Right cardiac atrium (tissue), 5 donors: ENCODE measurements around the gene ULK2. TPM values are rescaled to one million over a fixed set of nuclear protein-coding genes. Genes with fewer than 3 reads are reported as not detected.

Experiments
- ATAC-seq, 2 donors: fragments of 200-7000 bp; cut with Tn5 transposase; one replicate each; pipeline versions ENCODE4 v1.8.0 to v1.9.1; 2020; ENCODE audit warnings: moderate library complexity in 2 of 2, mild to moderate bottlenecking in 1 of 2
- DNase-seq, 3 donors: peaks; one replicate each; pipeline ENCODE4 v3.0.0-alpha.2; 2020
- H3K27ac ChIP-seq: one replicate; pipeline ENCODE4 v1.5.1; 2013; ENCODE audit warnings: mild to moderate bottlenecking, low read length, control low read depth, moderate library complexity
- H3K27me3 ChIP-seq: one replicate; pipeline ENCODE4 v1.6.1; 2013; ENCODE audit not compliant: control insufficient read depth, insufficient read depth
- H3K4me1 ChIP-seq: one replicate; pipeline ENCODE4 v1.6.1; 2013; ENCODE audit warnings: low read length; ENCODE audit not compliant: control insufficient read depth, insufficient read depth
- H3K4me3 ChIP-seq: one replicate; pipeline ENCODE4 v1.5.1; 2013; ENCODE audit warnings: low read length, control low read depth
- H3K9me3 ChIP-seq: one replicate; pipeline ENCODE4 v1.6.1; 2013; ENCODE audit warnings: low read length; ENCODE audit not compliant: control insufficient read depth
- WGBS: extraction: QIAGEN DNeasy Blood & Tissue Kit; methylation state at CpG from one replicate; pipeline ENCODE4 v1.1.7; 2013; 5-methylcytosine and 5-hydroxymethylcytosine counted together
- intact Hi-C, 4 donors: fragments of 100-400 bp; cut with DNase I; formaldehyde crosslinking; loops; one replicate each; pipeline versions ENCODE4 v1.11.0 to v1.14.0; 2022 to 2023
- polyA plus RNA-seq: library from polyadenylated mRNA; stranded (reverse); fragments of 200-250 nt; gene quantifications from one replicate; pipeline ENCODE4 v1.2.3, GENCODE V29; 2013
- total RNA-seq, 4 donors: library from RNA; stranded (reverse); fragmentation: NEBNext Ultra II Directional; extraction: Animal tissue kit (Norgen Biotek cat#: 25700); gene quantifications; one replicate each; pipeline ENCODE4 v1.2.1, GENCODE V29; 2021
- donor health status: healthy with polysubstance abuse.
- donor health status: DM: no; HTN: yes; CAD: no.
- donor health status: DM: no; HTN: no; CAD: no.
- donor health status: DM: no; HTN: yes; CAD: no; lungs with severe emphysema.
- donor health status: DM: yes; HTN: yes; CAD: no.

The ULK2 gene
- total and polyA plus RNA-seq, 5 donors = 5.8 to 16.9 (median 15.1) TPM

DNA sequence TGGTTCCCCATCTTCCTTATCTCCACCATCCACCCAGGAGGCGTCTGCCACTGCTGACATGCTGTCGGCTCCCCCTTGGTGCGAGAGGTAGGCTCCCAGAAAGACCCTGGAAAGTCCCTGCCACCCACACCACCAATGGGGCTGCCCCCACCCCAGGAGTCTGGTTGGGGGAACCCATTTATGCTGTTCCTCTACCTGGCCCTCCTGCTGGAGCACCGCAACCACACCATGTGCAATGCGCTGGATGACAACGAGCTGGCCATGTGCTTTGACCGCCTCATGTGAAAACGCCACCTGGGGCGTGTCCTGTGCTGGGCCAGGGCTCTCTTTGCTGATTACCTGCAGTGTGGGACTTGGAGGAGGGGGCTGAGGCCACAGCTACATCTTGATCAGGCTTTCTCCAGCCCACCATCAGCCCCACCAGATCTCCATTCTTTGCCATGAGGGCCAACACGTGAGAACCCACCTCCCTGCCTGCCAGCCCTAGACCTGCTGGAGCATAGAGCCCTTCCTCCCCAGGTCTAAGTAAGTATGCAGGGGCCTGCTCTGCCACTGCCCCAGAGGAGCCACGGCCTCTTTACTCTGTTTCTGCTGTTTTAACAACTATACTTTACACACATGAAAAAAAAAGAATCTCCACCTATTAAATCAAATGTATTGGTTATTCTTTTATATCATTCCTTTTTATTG is 111.8 kb downstream of the ULK2 start:
- DNase-seq (no peak), ATAC-seq (no peak)
- no peaks in the 10 kb centered on the region for H3K9me3 ChIP-seq

GRCh38 chr17:19755392-19755791 is 112.3 kb downstream of the ULK2 start:
- WGBS = 81% methylated on average over 6 of the region's 6 CpGs
- no peaks in the 10 kb centered on the region for H3K9me3 ChIP-seq
- no peak for ATAC-seq
- no peak overlapping the region for H3K27ac ChIP-seq
- H3K27me3 ChIP-seq = no peaks in the 10 kb centered on the region
- H3K4me3 ChIP-seq = no peak overlapping the region
- no peaks in the 10 kb centered on the region for H3K4me1 ChIP-seq
- no peak for DNase-seq
- intact Hi-C loops = no loop called here

More for the DNA sequence above, 111.8 kb downstream of the ULK2 start:
- H3K27ac ChIP-seq = no peak overlapping the region
- 92% methylated on average over 11 of the region's 11 CpGs for WGBS
- no peak overlapping the region for H3K4me3 ChIP-seq
- no peaks in the 10 kb centered on the region for H3K27me3 ChIP-seq
- intact Hi-C loops = no loop called here
- no peaks in the 10 kb centered on the region for H3K4me1 ChIP-seq

- no peaks in the 10 kb centered on the region for H3K4me1 ChIP-seq
- ATAC-seq (no peak), DNase-seq (peak in 1 of 3 donors; percentile 60)
- intact Hi-C loops = no loop called here
- WGBS = 82% methylated on average over 12 of the region's 12 CpGs
- H3K27me3 ChIP-seq = no peaks in the 10 kb centered on the region
- H3K9me3 ChIP-seq = no peaks in the 10 kb centered on the region
- no peak overlapping the region for H3K27ac ChIP-seq
- no peak overlapping the region for H3K4me3 ChIP-seq
Measured at GRCh38 chr17:19753661-19754463, 113.9 kb downstream of the ULK2 start.

DNA sequence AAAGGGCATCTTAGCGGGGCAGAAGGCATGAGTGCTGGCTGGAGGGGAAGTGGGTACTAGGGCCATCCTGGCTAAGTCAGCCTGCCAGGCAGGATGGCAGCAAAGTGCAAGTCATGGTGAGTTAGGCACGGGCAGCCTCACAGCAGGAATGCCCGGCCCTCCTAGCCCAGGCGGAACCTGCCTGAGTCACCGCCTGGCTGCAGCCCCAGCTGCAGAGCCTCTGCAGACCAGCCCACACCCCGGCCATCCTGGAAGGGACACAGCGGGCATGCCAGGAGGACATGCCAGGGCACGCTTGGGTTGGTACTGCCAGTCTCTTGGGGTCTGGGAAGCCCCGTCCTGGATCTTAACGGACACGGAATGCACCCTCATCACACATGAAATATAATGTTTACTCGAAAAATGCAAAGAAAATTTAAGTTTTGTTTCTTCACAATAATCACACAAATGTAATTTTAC is 114.7 kb downstream of the ULK2 start:
- Histone ChIP-seq H3K27me3 (no peaks in the 10 kb centered on the region), H3K9me3 (no peaks in the 10 kb centered on the region), H3K4me3 (no peak overlapping the region), H3K27ac (peak overlapping the region; percentile 25), H3K4me1 (no peaks in the 10 kb centered on the region)
- 68% methylated on average over 12 of the region's 12 CpGs for WGBS
- ATAC-seq (peak; percentile 69 to 78), DNase-seq (peak in 2 of 3 donors; percentile 61 to 63)
- intact Hi-C loops = no loop called here

- DNase-seq = peak in 1 of 3 donors; percentile 10
- intact Hi-C loops = no loop called here
- WGBS = 87% methylated on average over 15 of the region's 15 CpGs
- Histone ChIP-seq H3K9me3 (no peaks in the 10 kb centered on the region), H3K27ac (peak overlapping the region; percentile 25), H3K27me3 (no peaks in the 10 kb centered on the region), H3K4me3 (no peak overlapping the region), H3K4me1 (no peaks in the 10 kb centered on the region)
- no peak for ATAC-seq
Measured at GRCh38 chr17:19752216-19753050, 115.3 kb downstream of the ULK2 start.

DNA sequence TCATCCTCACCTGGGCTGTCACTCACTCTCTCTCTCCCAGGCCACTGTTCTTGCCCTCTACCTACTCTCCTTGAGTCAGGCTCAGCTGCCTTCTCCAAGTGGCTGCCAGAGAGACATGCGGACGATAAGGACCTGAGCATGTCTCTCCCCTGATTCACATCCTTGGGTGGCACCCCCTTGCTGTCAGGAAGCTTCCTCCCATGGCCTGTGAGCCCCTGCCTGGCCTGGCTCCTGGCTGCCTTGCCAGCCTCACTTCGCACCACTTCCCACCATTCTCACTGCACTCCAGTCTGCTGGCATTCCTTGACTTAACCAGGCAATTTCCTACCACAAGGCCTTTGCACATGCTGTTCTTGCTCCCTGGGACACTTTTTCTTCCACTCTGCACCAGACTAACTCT is 116.9 kb downstream of the ULK2 start:
- no peak overlapping the region for H3K4me3 ChIP-seq
- WGBS = 88% methylated on average over 3 of the region's 3 CpGs
- ATAC-seq = no peak
- no peaks in the 10 kb centered on the region for H3K9me3 ChIP-seq
- no peaks in the 10 kb centered on the region for H3K27me3 ChIP-seq
- DNase-seq = peak in 1 of 3 donors; percentile 35
- no peak overlapping the region for H3K27ac ChIP-seq
- intact Hi-C loops = no loop called here
- H3K4me1 ChIP-seq = no peaks in the 10 kb centered on the region

DNA sequence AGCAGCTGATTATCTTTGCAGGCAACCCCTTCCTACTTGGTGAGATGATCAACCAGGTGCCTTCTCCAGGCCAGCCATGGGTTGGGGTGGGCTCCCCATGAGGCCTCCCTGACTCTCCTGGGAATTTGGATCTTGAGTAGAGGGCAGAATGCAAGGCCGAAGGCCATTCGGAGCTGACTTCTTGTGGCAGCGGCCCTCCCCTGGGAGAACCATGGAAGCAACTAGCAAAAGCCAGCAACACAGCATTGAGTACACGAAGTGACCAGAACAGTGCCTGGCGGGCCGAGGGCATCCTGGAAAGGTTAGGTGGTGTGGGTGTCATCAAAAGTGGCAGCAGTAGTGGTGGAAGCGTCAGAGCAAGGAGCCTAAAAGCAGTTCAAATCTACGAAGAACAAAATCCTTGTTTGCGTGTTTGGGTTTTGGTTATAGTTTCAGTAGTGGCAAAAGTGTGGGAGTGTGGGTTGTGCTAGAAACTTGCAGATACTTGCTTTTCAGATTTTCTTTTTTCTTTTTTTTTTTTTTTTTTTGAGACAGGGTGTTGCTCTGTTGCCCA is 117.6 kb downstream of the ULK2 start:
- Histone ChIP-seq H3K9me3 (no peaks in the 10 kb centered on the region), H3K27me3 (no peaks in the 10 kb centered on the region), H3K27ac (no peak overlapping the region), H3K4me1 (no peaks in the 10 kb centered on the region), H3K4me3 (no peak overlapping the region)
- WGBS = 90% methylated on average over 9 of the region's 9 CpGs
- ATAC-seq (no peak), DNase-seq (peak in 1 of 3 donors; percentile 28)
- intact Hi-C loops = no loop called here

GRCh38 chr17:19748807-19749193 is 118.9 kb downstream of the ULK2 start:
- WGBS = 80% methylated on average over 13 of the region's 13 CpGs
- no peak overlapping the region for H3K4me3 ChIP-seq
- H3K4me1 ChIP-seq = no peaks in the 10 kb centered on the region
- H3K27me3 ChIP-seq = no peaks in the 10 kb centered on the region
- intact Hi-C loops = loop anchor here in 1 of 4 donors (10.0 kb wide), 1 partner anchor 74 kb away; no protein-coding TSS in a partner anchor
- H3K27ac ChIP-seq = no peak overlapping the region
- no peaks in the 10 kb centered on the region for H3K9me3 ChIP-seq
- DNase-seq = peak in 1 of 3 donors; percentile 16
- ATAC-seq = no peak

DNA sequence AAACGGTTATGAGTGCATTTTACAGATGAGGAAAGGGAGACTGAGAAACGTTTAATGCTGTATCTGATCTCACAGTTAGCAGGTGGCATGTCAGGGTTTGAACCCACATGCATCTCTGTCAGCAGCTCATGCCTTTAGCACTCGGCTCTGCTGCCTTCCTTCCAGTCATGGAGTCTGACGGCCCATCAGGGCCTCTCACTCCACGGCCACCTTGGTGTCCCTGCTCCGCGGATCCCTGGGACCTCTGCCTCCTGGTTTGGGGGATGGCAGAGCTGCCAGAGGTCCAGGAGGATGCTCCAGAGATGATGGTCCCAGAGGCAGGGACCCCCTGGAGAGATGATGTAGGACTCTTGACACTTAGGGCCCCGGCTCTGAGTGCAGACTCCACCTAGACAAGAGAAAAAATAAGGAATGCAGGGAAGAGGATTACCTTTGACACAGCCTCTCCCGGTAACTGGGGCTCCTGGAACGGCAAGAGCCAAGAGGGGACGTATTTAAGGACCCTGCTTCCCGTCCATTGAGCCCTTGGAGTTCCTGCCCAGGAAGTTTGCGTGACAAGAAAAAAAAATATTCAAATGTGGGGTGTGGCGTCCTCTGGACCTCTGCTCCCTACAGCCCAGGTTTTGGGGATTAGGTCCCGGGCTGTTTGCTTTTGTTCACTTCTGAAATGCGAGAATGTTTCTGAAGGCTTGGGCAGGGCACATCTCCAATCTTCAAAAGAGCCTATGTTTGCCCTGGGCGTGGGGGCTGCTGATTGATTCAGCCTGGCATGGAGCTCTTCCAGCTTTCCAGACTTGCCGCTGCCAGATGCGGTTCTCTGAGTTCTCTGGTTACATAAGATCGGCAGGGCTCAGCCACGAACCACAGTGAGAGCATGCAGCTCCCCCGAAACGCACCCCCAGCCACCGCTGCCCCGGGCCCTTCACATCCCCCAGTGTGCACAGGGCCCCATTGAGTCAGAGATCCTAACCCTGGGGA is 119.6 kb downstream of the ULK2 start, which contains the start of gene ALDH3A1:
TSS of gene ALDH3A1 (minus strand) at position 470 of the 978 bp plus-strand sequence. CDS start 3,169 bp downstream, outside the sequence.
- Histone ChIP-seq H3K27me3 (no peaks in the 10 kb centered on the region), H3K4me3 (no peak within 1 kb of the TSS), H3K4me1 (no peaks in the 10 kb centered on the region), H3K9me3 (no peaks in the 10 kb centered on the region), H3K27ac (no peak within 1 kb of the TSS)
- intact Hi-C loops = loop anchor here in 1 of 4 donors (10.0 kb wide), 1 partner anchor 73 kb away; no protein-coding TSS in a partner anchor
- WGBS = 58% methylated on average over 25 of the region's 25 CpGs
- DNase-seq (peak in 1 of 3 donors; percentile 41), ATAC-seq (no peak)
